Karpas-422 (cell line): ENCODE data around the gene NARF. TPM values are rescaled to one million over a fixed set of nuclear protein-coding genes. Genes with fewer than 3 reads are reported as not detected.

Source experiments
- DNase-seq: peaks from one replicate; pipeline ENCODE4 v3.0.0-alpha.2; 2015
- H2AFZ ChIP-seq: fragments of 200-600 bp; sonication (generic); 2 replicates; pipeline ENCODE4 v1.6.1; 2014; ENCODE audit warnings: antibody characterized with exemption, low read length, mixed read lengths
- H3K27ac ChIP-seq: fragments of 200-600 bp; sonication (generic); 2 replicates; pipeline ENCODE4 v1.5.1; 2014; ENCODE audit warnings: mild to moderate bottlenecking, low read length, moderate library complexity
- H3K27me3 ChIP-seq: fragments of 200-600 bp; sonication (generic); 2 replicates; pipeline ENCODE4 v1.6.1; 2014; ENCODE audit warnings: low read length, mixed read lengths
- H3K36me3 ChIP-seq: fragments of 200-600 bp; sonication (generic); 2 replicates; pipeline ENCODE4 v1.6.1; 2014; ENCODE audit warnings: low read length, mixed read lengths; ENCODE audit not compliant: insufficient read depth
- H3K4me1 ChIP-seq: fragments of 200-600 bp; sonication (generic); 2 replicates; pipeline ENCODE4 v1.6.1; 2014; ENCODE audit warnings: mild to moderate bottlenecking, low read length, mixed read lengths
- H3K4me2 ChIP-seq: fragments of 200-600 bp; sonication (generic); 2 replicates; pipeline ENCODE4 v1.6.1; 2014; ENCODE audit warnings: low read length, low read depth, mild to moderate bottlenecking; ENCODE audit not compliant: poor library complexity, severe bottlenecking
- H3K4me3 ChIP-seq: fragments of 200-600 bp; sonication (generic); 2 replicates; pipeline ENCODE4 v1.5.1; 2014; ENCODE audit warnings: mild to moderate bottlenecking, antibody characterized with exemption, low read length, mixed read lengths
- H3K79me2 ChIP-seq: fragments of 200-600 bp; sonication (generic); 2 replicates; pipeline ENCODE4 v1.6.1; 2014; ENCODE audit warnings: mild to moderate bottlenecking, low read length, mixed read lengths
- H3K9ac ChIP-seq: fragments of 200-600 bp; sonication (generic); 2 replicates; pipeline ENCODE4 v1.6.0; 2014; ENCODE audit warnings: low read length
- H3K9me2 ChIP-seq: fragments of 200-600 bp; sonication (generic), shearing (Covaris generic); replicated peaks from 2 replicates; pipeline ENCODE4 v1.6.0; 2014; ENCODE audit warnings: mild to moderate bottlenecking, low read length, moderate library complexity; ENCODE audit not compliant: insufficient read depth
- H3K9me3 ChIP-seq: fragments of 300-700, 200-600 bp; sonication (generic); 2 replicates; pipeline ENCODE4 v1.6.1; 2014; ENCODE audit warnings: low read length, mixed read lengths
- H4K20me1 ChIP-seq: fragments of 200-600 bp; sonication (generic); 2 replicates; pipeline ENCODE4 v1.6.1; 2014; ENCODE audit warnings: mild to moderate bottlenecking, antibody characterized with exemption, low read length, low read depth; ENCODE audit not compliant: insufficient read depth
- total RNA-seq: library from RNA; depleted of rRNA; stranded (reverse); fragments of >200 nt; shearing (Covaris generic); gene quantifications from 2 replicates; pipeline ENCODE4 v1.2.3, GENCODE V29; 2014; ENCODE audit warnings: low replicate concordance

Gene NARF
- total RNA-seq, 1 experiment from 2014 or later: 43.3 TPM

DNA sequence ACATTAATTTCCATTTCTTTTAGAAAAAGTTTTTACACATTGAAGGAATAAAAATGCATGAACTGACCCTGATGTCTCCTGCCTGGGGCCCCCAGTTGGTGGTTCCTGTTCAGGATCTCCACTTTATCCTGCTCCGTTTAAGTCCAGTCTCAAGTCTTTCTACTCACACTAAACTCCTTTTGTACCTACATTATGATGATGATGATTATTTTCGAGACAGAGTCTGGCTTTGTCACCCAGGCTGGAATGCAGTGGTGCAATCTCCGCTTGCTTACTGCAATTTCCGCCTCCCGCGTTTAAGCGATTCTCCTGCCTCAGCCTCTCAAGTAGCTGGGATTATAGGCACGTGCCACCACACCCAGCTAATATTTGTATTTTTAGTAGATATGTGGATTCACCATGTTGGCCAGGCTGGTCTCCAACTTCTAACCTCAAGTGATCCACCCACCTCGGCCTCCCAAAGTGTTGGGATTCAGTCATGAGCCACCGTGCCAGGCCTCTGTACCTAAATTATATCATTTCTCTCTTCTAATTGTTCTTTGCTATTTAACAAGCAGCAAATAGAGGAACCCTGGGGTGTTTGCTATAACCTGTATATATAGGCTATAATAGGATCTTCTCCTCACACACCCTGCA is 58.8 kb downstream of the NARF start:
- Histone ChIP-seq H4K20me1 (peaks cover 15% of the 10 kb centered on the region), H3K4me2 (no peak overlapping the region), H3K9ac (no peak overlapping the region), H3K27ac (no peak overlapping the region), H3K4me3 (no peak overlapping the region), H3K4me1 (peaks cover 13% of the 10 kb centered on the region), H3K27me3 (no peaks in the 10 kb centered on the region), H3K9me2 (no peaks in the 10 kb centered on the region), H3K36me3 (no peaks in the 10 kb centered on the region), H2AFZ (no peak overlapping the region), H3K9me3 (no peaks in the 10 kb centered on the region), H3K79me2 (peaks cover 11% of the 10 kb centered on the region)
- DNase-seq: no peak

DNA sequence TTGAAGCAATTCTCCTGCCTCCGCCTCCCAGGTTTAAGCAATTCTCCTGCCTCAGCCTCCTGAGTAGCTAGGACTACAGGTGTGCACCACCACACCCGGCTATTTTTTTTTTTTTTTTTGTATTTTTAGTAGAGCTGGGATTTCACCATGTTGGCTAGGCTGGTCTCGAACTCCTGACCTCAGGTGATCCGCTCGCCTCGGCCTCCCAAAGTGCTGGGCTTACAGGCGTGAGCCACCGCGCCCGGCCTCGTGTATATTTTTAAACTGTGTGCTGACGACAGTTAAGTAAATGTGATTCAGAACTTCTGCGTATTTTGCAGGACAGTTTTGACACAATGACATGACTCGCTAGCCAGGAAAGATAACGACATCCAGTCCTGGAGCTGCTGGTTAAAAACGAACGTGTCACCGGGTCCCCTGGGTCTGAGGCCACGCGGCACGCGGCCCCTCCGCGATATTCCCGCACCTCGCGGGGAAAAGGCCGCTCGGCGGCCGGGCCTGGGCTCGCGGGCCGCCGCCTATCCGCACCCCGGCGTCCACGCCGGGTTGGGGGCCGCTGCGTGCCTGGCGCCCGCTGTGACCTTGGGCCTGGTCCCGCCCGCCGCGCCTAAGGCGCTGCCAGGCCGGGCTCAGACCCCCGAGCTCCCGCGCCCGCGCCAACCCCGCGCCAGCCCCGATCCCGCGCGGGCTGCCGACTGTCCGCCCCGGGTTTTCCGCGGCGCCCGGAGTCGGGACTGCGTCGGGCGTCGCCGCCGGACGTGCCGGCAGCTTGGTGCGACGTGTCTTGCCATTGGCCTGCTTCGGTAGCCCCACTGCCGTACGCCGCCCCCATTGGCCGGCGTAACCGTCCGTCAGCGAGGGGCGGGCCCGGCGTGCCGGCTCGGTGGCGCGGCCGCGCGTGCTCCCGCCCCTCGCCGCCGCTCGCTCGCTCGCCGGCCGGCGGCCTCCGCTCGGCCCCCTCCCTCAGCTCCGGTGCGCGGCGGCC is 60.6 kb downstream of the NARF start, which contains the start of gene FOXK2:
TSS of gene FOXK2 (plus strand) at position 907 of the 985 bp plus-strand sequence. CDS start 157 bp downstream, outside the sequence.
- H3K4me1 ChIP-seq: peaks cover 13% of the 10 kb centered on the region
- H3K27me3 ChIP-seq: no peaks in the 10 kb centered on the region
- H3K36me3 ChIP-seq: no peaks in the 10 kb centered on the region
- H3K9me3 ChIP-seq: no peaks in the 10 kb centered on the region
- peak within 1 kb of the TSS; percentile 37; the same call in 1 of the 2 replicates for H2AFZ ChIP-seq
- peak within 1 kb of the TSS; percentile 91 for H3K4me2 ChIP-seq
- peaks cover 27% of the 10 kb centered on the region for H4K20me1 ChIP-seq
- H3K4me3 ChIP-seq: peak within 1 kb of the TSS; percentile 90
- H3K79me2 ChIP-seq: peaks cover 20% of the 10 kb centered on the region
- no peak within 1 kb of the TSS for H3K27ac ChIP-seq
- H3K9ac ChIP-seq: peak within 1 kb of the TSS; percentile 82
- H3K9me2 ChIP-seq: no peaks in the 10 kb centered on the region
- DNase-seq: peak; percentile 97

DNA sequence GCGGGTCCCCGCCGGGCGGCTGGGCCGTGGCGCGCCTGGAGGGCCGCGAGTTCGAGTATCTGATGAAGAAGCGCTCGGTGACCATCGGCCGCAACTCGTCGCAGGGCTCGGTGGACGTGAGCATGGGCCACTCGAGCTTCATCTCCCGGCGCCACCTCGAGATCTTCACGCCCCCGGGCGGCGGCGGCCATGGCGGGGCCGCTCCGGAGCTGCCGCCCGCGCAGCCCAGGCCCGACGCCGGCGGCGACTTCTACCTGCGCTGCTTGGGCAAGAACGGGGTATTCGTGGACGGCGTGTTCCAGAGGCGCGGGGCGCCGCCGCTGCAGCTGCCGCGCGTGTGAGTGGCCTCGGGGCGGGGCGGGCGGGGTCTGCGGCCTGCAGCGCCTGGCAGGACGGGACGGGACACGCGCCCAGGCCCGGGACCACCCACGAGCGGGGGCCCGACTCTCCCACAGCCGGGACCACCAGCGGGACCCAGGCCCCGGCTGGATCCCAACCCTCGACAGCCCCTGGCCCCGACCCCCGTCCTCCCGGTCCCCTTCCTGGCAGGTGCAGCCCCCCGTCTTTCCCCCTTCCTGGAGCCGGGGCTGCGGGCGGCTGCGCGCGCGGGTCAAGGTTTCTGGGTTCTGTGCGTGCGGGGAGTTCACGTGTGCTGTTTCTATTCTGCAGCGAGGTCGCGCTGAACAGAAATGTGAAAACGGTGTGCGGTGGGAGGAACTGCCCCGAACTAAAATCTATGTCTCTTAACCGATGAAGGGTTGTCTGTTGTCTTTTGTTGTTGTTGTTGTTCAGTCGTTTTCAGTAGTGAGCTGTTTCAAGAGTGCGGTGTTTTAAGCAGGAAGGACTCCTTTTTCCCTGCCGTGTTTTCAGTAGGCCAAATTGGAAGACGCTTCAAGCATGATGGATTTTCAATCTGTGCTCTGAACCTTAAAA is 61.7 kb downstream of the NARF start:
- DNase-seq: peak; percentile 60
- Histone ChIP-seq H4K20me1 (peaks cover 32% of the 10 kb centered on the region), H3K4me3 (peak overlapping the region; percentile 90), H2AFZ (no peak overlapping the region), H3K79me2 (peaks cover 26% of the 10 kb centered on the region), H3K4me1 (peaks cover 13% of the 10 kb centered on the region), H3K27ac (no peak overlapping the region), H3K4me2 (peak overlapping the region; percentile 91), H3K36me3 (no peaks in the 10 kb centered on the region), H3K9ac (peak overlapping the region; percentile 82), H3K9me3 (no peaks in the 10 kb centered on the region), H3K9me2 (no peaks in the 10 kb centered on the region), H3K27me3 (no peaks in the 10 kb centered on the region)

DNA sequence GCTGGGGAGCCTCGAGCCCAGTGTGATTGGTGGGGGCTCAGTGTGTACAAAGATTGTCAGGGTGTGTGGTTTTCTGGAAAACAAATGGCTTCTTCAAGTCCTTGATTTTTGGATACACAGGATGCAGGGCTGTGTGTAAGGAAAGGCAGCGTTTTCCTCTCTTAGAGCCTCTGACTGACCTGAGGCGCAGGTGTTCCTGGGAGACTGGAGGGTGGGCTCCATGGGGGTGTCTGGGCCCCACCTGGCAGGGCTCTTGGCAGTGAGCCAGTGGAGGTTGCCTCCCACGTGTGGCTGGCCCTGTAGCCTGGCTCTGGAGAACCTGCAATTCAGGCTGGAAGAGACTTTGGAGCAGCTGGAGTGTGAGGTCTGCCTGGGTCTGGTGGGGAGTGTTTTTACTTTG is 66.0 kb downstream of the NARF start:
- Histone ChIP-seq H3K4me2 (no peak overlapping the region), H3K4me1 (peaks cover 8% of the 10 kb centered on the region), H3K27ac (no peak overlapping the region), H3K4me3 (no peak overlapping the region), H3K9me3 (no peaks in the 10 kb centered on the region), H4K20me1 (peaks cover 69% of the 10 kb centered on the region), H3K36me3 (no peaks in the 10 kb centered on the region), H3K9ac (no peak overlapping the region), H3K9me2 (no peaks in the 10 kb centered on the region), H2AFZ (no peak overlapping the region), H3K79me2 (peaks cover 52% of the 10 kb centered on the region), H3K27me3 (no peaks in the 10 kb centered on the region)
- DNase-seq: no peak

DNA sequence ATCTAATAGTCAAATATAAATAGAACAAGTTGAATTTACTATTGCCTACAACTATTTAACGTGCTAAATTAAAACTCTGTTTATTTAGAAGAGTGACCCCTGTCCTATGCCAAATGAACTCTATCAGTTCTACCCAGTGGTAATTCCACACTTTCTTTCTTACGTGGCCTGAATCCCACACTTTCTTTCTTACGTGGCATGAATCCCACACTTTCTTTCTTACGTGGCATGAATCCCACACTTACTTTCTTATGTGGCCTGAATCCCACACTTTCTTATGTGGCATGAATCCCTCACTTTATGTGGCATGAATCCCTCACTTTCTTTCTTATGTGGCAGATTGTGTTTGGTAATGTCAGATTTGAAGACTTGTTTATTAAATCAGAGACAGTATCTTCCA is 67.2 kb downstream of the NARF start:
- Histone ChIP-seq H3K4me3 (no peak overlapping the region), H3K9ac (no peak overlapping the region), H3K9me3 (no peaks in the 10 kb centered on the region), H3K9me2 (no peaks in the 10 kb centered on the region), H4K20me1 (peaks cover 75% of the 10 kb centered on the region), H3K27ac (no peak overlapping the region), H3K4me2 (no peak overlapping the region), H3K4me1 (peaks cover 4% of the 10 kb centered on the region), H3K27me3 (no peaks in the 10 kb centered on the region), H3K79me2 (peaks cover 54% of the 10 kb centered on the region), H3K36me3 (no peaks in the 10 kb centered on the region), H2AFZ (no peak overlapping the region)
- no peak for DNase-seq

DNA sequence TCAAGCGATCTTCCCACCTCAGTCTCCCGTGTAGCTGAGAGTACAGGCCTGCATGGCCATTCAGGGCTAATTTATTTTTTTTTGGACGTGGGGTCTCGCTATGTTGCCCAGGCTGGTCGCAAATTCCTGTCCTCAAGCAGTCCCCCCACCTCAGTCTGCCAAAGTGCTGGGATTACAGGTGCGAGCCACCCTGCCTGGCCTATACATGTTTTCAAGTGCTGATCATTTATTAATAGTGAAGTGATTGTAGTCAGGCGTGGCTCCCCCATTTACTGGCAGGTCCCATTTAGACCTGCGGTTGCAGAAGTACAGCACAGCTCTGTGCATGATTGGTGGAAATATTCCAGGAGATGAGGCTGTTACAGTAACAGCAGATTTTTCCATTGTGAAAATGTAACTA is 69.4 kb downstream of the NARF start:
- Histone ChIP-seq H3K27ac (no peak overlapping the region), H2AFZ (no peak overlapping the region), H3K27me3 (no peaks in the 10 kb centered on the region), H3K4me2 (no peak overlapping the region), H3K4me3 (no peak overlapping the region), H4K20me1 (peaks cover 71% of the 10 kb centered on the region), H3K4me1 (no peaks in the 10 kb centered on the region), H3K9me2 (no peaks in the 10 kb centered on the region), H3K9me3 (no peaks in the 10 kb centered on the region), H3K79me2 (peaks cover 54% of the 10 kb centered on the region), H3K9ac (no peak overlapping the region), H3K36me3 (no peaks in the 10 kb centered on the region)
- no peak for DNase-seq

DNA sequence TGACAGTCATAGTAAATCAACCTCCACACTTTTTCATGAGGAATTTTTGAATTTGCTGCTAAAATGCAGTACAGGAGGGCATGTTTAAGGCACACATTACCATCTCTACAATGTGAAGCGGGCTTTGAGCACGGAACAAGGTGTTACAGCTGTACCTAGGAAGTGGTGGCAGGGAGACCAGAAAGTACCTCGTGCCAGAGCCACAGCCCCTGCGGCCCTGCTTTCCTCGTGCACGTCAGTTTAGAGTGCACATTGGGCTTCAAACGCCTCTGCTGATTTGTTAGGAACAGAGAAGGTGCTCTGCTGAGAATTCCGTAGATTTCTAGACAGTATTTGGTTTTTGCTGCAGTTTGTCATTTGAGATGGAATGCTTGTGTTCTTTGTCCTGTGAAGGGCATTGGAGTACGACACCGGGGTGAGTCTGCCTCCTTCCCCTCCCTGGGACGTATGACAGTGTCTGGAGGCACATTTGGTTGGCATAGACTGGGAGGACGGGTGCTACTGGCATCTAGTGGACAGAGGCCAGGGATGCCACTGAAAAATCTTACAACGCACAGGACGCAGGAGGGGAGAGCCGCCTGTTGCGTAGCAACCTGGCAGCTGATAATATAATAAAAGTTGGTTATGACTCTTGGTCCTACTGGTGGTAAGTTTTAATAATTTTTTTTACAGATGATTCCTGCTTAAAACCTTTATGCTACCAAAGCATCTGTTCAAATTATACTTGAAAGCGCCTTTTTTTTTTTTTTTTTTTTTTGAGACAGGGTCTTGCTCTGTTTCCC is 70.1 kb downstream of the NARF start:
- H3K9me3 ChIP-seq: no peaks in the 10 kb centered on the region
- H3K36me3 ChIP-seq: no peaks in the 10 kb centered on the region
- no peaks in the 10 kb centered on the region for H3K4me1 ChIP-seq
- no peak overlapping the region for H3K27ac ChIP-seq
- no peak overlapping the region for H3K9ac ChIP-seq
- H4K20me1 ChIP-seq: peaks cover 70% of the 10 kb centered on the region
- H3K4me3 ChIP-seq: no peak overlapping the region
- peaks cover 53% of the 10 kb centered on the region for H3K79me2 ChIP-seq
- no peak overlapping the region for H2AFZ ChIP-seq
- H3K4me2 ChIP-seq: no peak overlapping the region
- H3K27me3 ChIP-seq: no peaks in the 10 kb centered on the region
- DNase-seq: no peak
- H3K9me2 ChIP-seq: no peaks in the 10 kb centered on the region
